SH-SY5Y (cell line): ENCODE measurements around the gene CHCHD5.

Experiments
- GATA2 ChIP-seq: IDR thresholded peaks from 2 replicates; pipeline ENCODE4 v1.6.1; 2011; ENCODE audit warnings: mild to moderate bottlenecking, low read depth, low read length
- GATA3 ChIP-seq: IDR thresholded peaks from 2 replicates; pipeline ENCODE4 v1.6.1; 2011; ENCODE audit warnings: low read depth, mild to moderate bottlenecking, low read length, moderate library complexity

Gene CHCHD5, protein sequence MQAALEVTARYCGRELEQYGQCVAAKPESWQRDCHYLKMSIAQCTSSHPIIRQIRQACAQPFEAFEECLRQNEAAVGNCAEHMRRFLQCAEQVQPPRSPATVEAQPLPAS

DNA sequence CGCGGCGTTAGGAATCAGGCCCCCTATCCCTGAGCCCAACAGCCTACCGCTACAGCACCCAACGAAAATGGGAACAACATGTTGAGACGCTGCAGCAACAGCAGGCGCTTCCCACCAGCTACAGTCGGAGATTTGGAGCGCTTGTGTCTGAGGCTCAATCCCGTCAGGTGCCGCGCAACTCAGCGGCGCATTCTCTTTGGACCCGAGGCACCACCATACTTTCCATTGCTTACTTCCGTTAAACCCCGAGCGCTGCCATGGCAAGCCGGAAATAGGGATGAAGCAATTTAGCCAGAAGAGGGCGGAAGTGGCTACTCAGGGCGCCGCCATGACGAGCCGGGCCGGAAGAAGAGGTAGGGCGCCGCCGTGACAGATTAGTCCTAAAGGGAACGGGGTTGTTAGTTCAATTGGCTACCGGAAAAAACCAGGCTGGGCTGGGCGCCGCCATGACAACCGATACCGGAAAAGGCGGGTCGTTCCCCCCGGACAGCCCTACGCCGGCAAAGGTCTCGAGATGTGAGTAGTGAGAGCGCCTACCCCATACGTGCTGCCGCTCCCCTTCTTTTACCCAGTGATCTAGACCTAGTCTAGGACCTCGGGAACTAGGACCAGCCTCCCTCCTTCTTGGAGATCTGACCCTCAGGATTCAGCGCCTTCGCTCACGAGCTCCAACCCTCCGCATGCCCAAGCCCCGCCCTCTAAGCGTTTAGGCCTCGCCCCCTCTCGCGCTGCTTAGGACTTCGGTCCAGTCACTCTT, at the start of gene CHCHD5:
Gene CHCHD5 (plus strand): TSS at position 476 of the 757 bp plus-strand sequence. CDS start 39 bp downstream, at position 515.
- TF ChIP-seq GATA3 (no peak), GATA2 (no peak)

- no peak for TF ChIP-seq GATA3
Observed at GRCh38 chr2:112534826-112535225, 49.6 kb upstream of the CHCHD5 start.

- TF ChIP-seq GATA2: no peak
- no peak for TF ChIP-seq GATA3
Observed at GRCh38 chr2:112539306-112539705, 45.1 kb upstream of the CHCHD5 start.

- TF ChIP-seq GATA3 (no peak), GATA2 (no peak)
Observed at GRCh38 chr2:112540906-112541305, 43.5 kb upstream of the CHCHD5 start.

DNA sequence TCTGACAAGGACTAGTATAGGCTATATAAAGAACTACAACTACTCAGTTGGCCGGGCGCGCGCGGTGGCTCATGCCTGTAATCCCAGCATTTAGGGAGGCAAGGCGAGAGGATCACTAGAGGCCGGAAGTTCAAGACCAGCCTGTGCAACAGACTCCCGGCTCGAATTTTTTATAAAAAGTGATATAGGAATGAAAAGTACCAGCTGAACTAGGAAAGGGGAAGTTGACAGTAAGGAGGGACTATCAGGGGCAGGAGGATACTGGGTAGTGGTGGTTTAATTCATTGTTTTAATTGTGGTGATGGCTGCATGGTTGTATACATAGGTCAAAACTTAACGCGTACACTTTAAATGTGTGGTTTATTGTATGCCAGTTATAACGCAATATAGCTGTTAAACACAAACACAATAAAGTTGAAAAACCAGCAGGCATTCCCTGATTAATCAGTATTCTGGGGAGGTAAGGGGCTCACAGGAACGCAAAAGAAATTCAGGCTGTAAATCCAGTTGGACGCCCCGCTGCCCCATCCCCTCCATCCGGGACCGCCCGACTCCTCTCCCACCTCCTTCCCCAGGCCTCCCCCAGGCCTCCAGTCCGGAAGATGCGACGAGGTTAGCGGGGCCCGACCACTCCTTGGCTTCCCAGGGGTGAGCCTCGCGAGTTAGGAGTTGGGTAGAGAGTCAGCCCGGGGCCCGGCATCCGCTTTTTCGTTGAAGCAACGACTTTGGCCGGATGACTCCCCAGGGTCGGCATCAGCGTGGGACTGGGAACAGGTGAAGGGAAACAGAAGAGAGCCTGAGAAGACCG, 42.9 kb upstream of the CHCHD5 start:
- TF ChIP-seq GATA3: no peak
- TF ChIP-seq GATA2: no peak

DNA sequence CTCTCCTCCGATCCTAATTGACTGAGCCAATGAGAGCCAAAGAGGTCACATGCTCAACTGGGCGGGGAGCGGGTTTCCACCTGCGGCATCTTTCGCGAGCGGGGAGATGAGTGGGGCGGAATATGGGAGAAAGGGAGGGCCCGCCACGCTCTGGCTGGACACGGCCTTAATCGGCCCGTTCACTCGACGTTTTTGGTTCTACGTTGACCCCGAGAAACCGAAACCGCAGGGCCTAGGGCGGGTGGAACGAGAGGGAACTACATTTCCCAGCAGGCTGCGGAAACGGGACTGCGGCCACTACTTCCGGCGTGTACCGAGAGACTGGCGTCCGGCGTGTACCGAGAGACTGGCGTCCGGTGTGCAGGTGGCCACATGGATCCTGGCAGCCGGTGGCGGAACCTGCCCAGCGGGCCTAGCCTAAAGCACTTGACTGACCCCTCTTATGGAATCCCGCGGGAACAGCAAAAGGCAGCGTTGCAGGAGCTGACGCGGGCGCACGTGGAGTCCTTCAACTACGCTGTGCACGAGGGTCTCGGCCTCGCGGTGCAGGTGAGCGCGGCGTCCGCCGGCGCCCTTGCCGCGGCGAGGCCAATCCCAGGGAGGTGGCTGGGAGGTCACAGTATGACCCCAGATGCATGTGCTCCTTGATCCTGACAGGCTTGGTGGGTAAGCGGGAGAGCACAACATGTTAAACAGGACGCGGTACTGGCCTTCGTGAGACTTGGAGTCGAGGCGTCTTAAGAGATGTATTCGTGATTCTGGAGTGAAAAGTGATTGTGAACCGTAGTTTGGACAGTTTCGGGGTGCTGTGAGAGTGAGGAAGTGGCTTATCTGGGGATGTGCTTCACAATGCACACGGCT, 42.1 kb upstream of the CHCHD5 start, which contains the start of gene POLR1B:
Gene POLR1B (plus strand): TSS at position 343 of the 861 bp plus-strand sequence. CDS start 30 bp downstream, at position 373.
- TF ChIP-seq GATA2 (no peak), GATA3 (no peak)

DNA sequence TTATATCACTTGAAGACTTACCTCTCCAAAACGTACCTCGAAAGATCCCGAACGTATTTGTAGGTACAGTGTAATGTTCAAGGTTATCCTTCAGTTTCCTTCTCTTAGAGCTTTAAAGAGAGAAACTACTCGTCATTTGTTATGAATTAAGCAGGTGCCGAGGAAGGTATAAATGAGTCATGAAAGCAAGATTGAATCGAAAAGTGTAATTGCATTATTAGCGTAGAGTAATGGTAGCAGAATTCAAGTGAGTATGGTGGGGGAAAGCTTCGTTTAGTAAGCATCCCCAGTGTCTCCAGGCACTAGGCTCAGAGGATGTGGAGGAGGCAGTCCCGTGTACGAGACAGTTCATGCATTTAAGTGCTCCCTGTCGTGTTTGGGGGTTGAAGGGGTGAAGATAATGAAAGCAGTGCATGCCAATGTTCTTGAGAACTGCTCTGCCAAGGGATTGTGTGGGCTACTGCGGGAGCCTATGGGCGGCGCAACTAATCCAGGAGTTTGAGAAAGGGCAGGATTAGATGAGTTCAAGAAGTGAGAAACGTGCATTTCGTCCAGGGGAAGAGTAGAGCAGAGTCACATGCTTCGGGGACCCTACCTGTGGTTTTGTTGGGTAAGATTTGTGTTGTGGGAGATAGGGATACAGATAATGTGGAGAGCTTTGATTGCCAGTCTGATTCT, 41.3 kb upstream of the CHCHD5 start:
- no peak for TF ChIP-seq GATA3
- no peak for TF ChIP-seq GATA2

DNA sequence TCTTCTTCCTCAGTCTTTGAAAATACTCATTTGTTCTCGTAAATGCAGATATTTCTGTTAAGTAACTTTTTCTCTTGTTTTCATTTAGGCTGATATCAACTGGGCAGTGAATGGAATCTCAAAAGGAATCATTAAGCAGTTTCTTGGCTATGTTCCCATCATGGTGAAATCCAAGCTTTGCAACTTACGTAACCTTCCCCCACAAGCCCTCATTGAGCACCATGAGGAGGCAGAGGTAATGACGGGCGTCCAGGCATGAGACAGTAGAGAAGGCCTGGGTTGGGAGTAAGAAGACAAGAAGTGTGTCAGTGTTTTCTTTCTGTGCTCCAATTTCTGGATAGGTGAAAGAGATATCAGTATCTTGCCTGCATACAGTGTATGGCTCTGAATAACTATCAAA, 37.1 kb upstream of the CHCHD5 start:
- TF ChIP-seq GATA2: no peak

DNA sequence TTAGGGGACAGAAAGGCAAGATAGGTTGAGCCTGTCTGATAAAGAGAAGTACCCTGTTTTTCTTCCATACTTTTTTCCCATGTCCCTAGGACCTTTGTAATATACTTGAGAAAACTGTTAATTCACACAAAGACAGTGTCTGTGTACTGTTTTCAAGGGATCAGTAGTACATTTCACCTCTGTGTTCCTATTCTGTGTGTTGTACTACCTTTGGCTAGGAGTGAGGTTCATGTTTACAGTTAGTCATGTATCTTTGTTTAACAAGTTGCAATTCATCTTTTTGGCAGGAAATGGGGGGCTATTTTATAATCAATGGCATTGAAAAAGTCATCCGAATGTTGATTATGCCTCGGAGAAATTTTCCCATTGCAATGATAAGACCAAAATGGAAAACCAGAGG, 35.4 kb upstream of the CHCHD5 start:
- TF ChIP-seq GATA2 (no peak), GATA3 (no peak)

DNA sequence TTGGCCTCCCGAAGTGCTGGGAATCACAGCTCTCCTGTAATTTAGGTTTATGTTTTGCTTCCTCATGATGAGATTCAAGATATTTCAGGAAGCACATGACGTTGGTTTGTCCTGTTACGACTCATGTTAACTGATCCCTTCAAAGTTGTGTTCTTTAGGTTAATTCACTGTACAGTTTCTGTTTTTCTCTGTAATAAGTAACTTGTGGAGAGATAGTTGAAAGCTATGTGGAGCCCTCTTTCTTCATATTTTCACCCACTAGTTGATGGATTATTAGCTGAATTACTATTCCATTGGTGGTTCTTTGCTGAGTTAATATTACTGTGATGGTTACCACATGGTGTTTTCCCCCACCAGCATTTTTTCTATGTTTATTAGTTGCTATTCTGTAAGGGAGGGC, 18.3 kb upstream of the CHCHD5 start:
- TF ChIP-seq GATA3 (no peak), GATA2 (no peak)

- TF ChIP-seq GATA3: no peak
- TF ChIP-seq GATA2: no peak
Observed at GRCh38 chr2:112572005-112572404, 12.4 kb upstream of the CHCHD5 start.

GRCh38 chr2:112577756-112578155, 6.7 kb upstream of the CHCHD5 start:
- TF ChIP-seq GATA3: no peak
- TF ChIP-seq GATA2: no peak

DNA sequence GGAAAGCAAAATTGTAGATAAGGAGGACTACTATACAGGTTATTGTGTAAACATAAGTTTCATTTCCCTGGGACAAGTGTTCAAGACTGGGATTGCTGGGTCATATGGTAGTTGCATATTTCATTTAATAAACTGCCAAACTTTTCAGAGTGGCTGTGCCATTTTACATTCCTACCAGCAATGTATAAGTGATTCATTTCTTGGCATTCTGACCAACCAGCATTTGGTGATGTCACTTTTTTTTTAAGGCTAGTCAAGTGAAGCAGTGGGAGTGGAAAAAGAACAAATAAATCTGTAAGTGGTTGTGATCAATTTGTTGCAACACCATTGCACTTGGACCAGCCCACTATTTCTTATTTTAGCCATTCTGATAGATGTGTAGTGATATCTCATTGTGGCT, 5.2 kb upstream of the CHCHD5 start:
- TF ChIP-seq GATA3 (no peak), GATA2 (no peak)

DNA sequence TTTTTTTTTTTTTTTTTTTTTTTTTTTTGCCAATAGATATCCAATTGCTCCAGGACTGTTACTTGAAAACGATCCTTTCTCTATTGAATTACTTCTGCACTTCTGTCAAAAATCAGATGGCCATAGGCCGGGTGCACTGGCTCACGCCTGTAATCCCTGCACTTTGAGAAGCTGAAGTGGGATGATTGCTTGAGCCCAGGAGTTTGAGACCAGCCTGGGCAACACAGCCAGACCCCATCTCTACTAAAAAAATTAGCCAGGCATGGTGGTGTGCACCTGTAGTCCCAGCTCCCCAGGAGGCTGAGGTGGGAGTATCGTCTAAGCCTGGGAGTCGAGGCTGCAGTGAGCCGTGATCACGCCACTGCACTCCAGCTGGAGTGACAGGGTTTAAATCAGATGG, 4.3 kb upstream of the CHCHD5 start:
- TF ChIP-seq GATA2: no peak
- TF ChIP-seq GATA3: no peak
